Measurements from ENCODE around the gene FRA10AC1. TPM values are rescaled to one million over a fixed set of nuclear protein-coding genes. Genes with fewer than 3 reads are reported as not detected.
"Not testable (repeated sequence)": the region's sequence is repeated elsewhere in the genome, so short reads cannot be mapped to it uniquely, and the experiment has no call there.

FRA10AC1 gene
- total RNA-seq, 2 donors from 2014 or later = 15.5 to 19.8 TPM

- Mint-ChIP-seq H3K9me3 (no peaks in the 10 kb centered on the region), H3K27me3 (peaks cover 21% of the 10 kb centered on the region), H3K27ac (no peak overlapping the region), H3K36me3 (ENCODE audit: low read depth) (no peaks in the 10 kb centered on the region), H3K4me1 (peaks cover 6% of the 10 kb centered on the region), H3K4me3 (no peak overlapping the region)
- ATAC-seq (replicated peaks) = no peak
Observed at GRCh38 chr10:93716766-93717165, 14.4 kb upstream of the FRA10AC1 start.

- Mint-ChIP-seq H3K27me3 (peaks cover 16% of the 10 kb centered on the region), H3K4me1 (no peaks in the 10 kb centered on the region), H3K9me3 (no peaks in the 10 kb centered on the region), H3K36me3 (ENCODE audit: low read depth) (no peaks in the 10 kb centered on the region), H3K27ac (no peak overlapping the region), H3K4me3 (no peak overlapping the region)
- no peak for ATAC-seq (replicated peaks)
Observed at GRCh38 chr10:93715345-93715744, 13.0 kb upstream of the FRA10AC1 start.

GRCh38 chr10:93712593-93712992, 10.2 kb upstream of the FRA10AC1 start:
- no peaks in the 10 kb centered on the region for H3K4me1 Mint-ChIP-seq
- H3K27me3 Mint-ChIP-seq = peaks cover 5% of the 10 kb centered on the region
- H3K36me3 Mint-ChIP-seq (ENCODE audit: low read depth) = no peaks in the 10 kb centered on the region
- H3K4me3 Mint-ChIP-seq = no peak overlapping the region
- no peak overlapping the region for H3K27ac Mint-ChIP-seq
- no peak for ATAC-seq (replicated peaks)
- no peaks in the 10 kb centered on the region for H3K9me3 Mint-ChIP-seq

GRCh38 chr10:93711891-93712290, 9.5 kb upstream of the FRA10AC1 start:
- Mint-ChIP-seq H3K27me3 (peaks cover 3% of the 10 kb centered on the region), H3K9me3 (no peaks in the 10 kb centered on the region)
- ATAC-seq (replicated peaks) = no peak

GRCh38 chr10:93710333-93710909, 8.0 kb upstream of the FRA10AC1 start:
- no peak for ATAC-seq (replicated peaks)

More at GRCh38 chr10:93711891-93712290, 9.5 kb upstream of the FRA10AC1 start:
- H3K4me3 Mint-ChIP-seq = no peak overlapping the region
- H3K4me1 Mint-ChIP-seq = peaks cover 7% of the 10 kb centered on the region
- H3K36me3 Mint-ChIP-seq (ENCODE audit: low read depth) = no peaks in the 10 kb centered on the region
- H3K27ac Mint-ChIP-seq = no peak overlapping the region

GRCh38 chr10:93707623-93708022, 5.2 kb upstream of the FRA10AC1 start:
- no peak overlapping the region for H3K27ac Mint-ChIP-seq
- H3K36me3 Mint-ChIP-seq (ENCODE audit: low read depth) = no peaks in the 10 kb centered on the region
- no peak overlapping the region for H3K4me3 Mint-ChIP-seq
- H3K4me1 Mint-ChIP-seq = peaks cover 11% of the 10 kb centered on the region
- no peak for ATAC-seq (replicated peaks)
- H3K27me3 Mint-ChIP-seq = peaks cover 3% of the 10 kb centered on the region
- no peaks in the 10 kb centered on the region for H3K9me3 Mint-ChIP-seq

More at GRCh38 chr10:93710333-93710909, 8.0 kb upstream of the FRA10AC1 start:
- H3K4me3 Mint-ChIP-seq = no peak overlapping the region
- peaks cover 3% of the 10 kb centered on the region for H3K27me3 Mint-ChIP-seq
- no peaks in the 10 kb centered on the region for H3K36me3 Mint-ChIP-seq (ENCODE audit: low read depth)
- no peaks in the 10 kb centered on the region for H3K9me3 Mint-ChIP-seq
- H3K4me1 Mint-ChIP-seq = peaks cover 7% of the 10 kb centered on the region
- no peak overlapping the region for H3K27ac Mint-ChIP-seq

- Mint-ChIP-seq H3K4me3 (no peak overlapping the region), H3K27me3 (peaks cover 3% of the 10 kb centered on the region), H3K36me3 (ENCODE audit: low read depth) (peaks cover 9% of the 10 kb centered on the region), H3K4me1 (peaks cover 11% of the 10 kb centered on the region), H3K27ac (no peak overlapping the region), H3K9me3 (no peaks in the 10 kb centered on the region)
- no peak for ATAC-seq (replicated peaks)
Observed at GRCh38 chr10:93704451-93704850, 2.1 kb upstream of the FRA10AC1 start.

- Mint-ChIP-seq H3K27me3 (no peaks in the 10 kb centered on the region), H3K4me1 (peaks cover 11% of the 10 kb centered on the region), H3K36me3 (ENCODE audit: low read depth) (peaks cover 15% of the 10 kb centered on the region), H3K9me3 (no peaks in the 10 kb centered on the region), H3K4me3 (no peak overlapping the region), H3K27ac (no peak overlapping the region)
- no peak for ATAC-seq (replicated peaks)
Observed at GRCh38 chr10:93703841-93704240, 1.4 kb upstream of the FRA10AC1 start.

- Mint-ChIP-seq H3K4me3 (no peak overlapping the region), H3K9me3 (no peaks in the 10 kb centered on the region), H3K4me1 (peaks cover 11% of the 10 kb centered on the region), H3K27ac (no peak overlapping the region), H3K36me3 (ENCODE audit: low read depth) (peaks cover 22% of the 10 kb centered on the region), H3K27me3 (no peaks in the 10 kb centered on the region)
- ATAC-seq (replicated peaks) = no peak
Observed at GRCh38 chr10:93703066-93703465, 674 bp upstream of the FRA10AC1 start.

- Mint-ChIP-seq H3K36me3 (ENCODE audit: low read depth) (peaks cover 35% of the 10 kb centered on the region), H3K4me3 (no peak overlapping the region), H3K27me3 (no peaks in the 10 kb centered on the region), H3K9me3 (no peaks in the 10 kb centered on the region), H3K4me1 (peaks cover 11% of the 10 kb centered on the region), H3K27ac (no peak overlapping the region)
- ATAC-seq (replicated peaks) = peak; percentile 34
Observed at GRCh38 chr10:93701866-93702209, 554 bp downstream of the FRA10AC1 start.

GRCh38 chr10:93697207-93697606, 5.2 kb downstream of the FRA10AC1 start:
- ATAC-seq (replicated peaks) = no peak
- H3K27me3 Mint-ChIP-seq = no peaks in the 10 kb centered on the region

GRCh38 chr10:93696582-93696981, 5.8 kb downstream of the FRA10AC1 start:
- H3K4me3 Mint-ChIP-seq; ATAC-seq (replicated peaks); H3K27ac Mint-ChIP-seq; H3K27me3 Mint-ChIP-seq; H3K9me3 Mint-ChIP-seq: not testable (repeated sequence)
- Mint-ChIP-seq H3K4me1 (peaks cover 13% of the 10 kb centered on the region), H3K36me3 (ENCODE audit: low read depth) (peaks cover 85% of the 10 kb centered on the region)

More at GRCh38 chr10:93697207-93697606, 5.2 kb downstream of the FRA10AC1 start:
- Mint-ChIP-seq H3K9me3 (no peaks in the 10 kb centered on the region), H3K4me1 (peaks cover 13% of the 10 kb centered on the region), H3K36me3 (ENCODE audit: low read depth) (peaks cover 78% of the 10 kb centered on the region), H3K4me3 (no peak overlapping the region), H3K27ac (peak overlapping the region; percentile 47)

GRCh38 chr10:93695740-93696139, 6.7 kb downstream of the FRA10AC1 start:
- Mint-ChIP-seq H3K4me1 (peaks cover 13% of the 10 kb centered on the region), H3K4me3 (no peak overlapping the region), H3K27ac (no peak overlapping the region), H3K36me3 (ENCODE audit: low read depth) (peaks cover 93% of the 10 kb centered on the region), H3K9me3 (no peaks in the 10 kb centered on the region), H3K27me3 (no peaks in the 10 kb centered on the region)
- ATAC-seq (replicated peaks) = no peak

GRCh38 chr10:93687737-93688136, 14.7 kb downstream of the FRA10AC1 start:
- H3K27me3 Mint-ChIP-seq = no peaks in the 10 kb centered on the region
- H3K36me3 Mint-ChIP-seq (ENCODE audit: low read depth) = peaks cover 73% of the 10 kb centered on the region
- H3K4me3 Mint-ChIP-seq = no peak overlapping the region
- H3K9me3 Mint-ChIP-seq = no peaks in the 10 kb centered on the region
- H3K4me1 Mint-ChIP-seq = no peaks in the 10 kb centered on the region
- ATAC-seq (replicated peaks) = no peak
- no peak overlapping the region for H3K27ac Mint-ChIP-seq

- ATAC-seq (replicated peaks) = no peak
Observed at GRCh38 chr10:93680412-93681047, 21.9 kb downstream of the FRA10AC1 start.

More at GRCh38 chr10:93680412-93681047, 21.9 kb downstream of the FRA10AC1 start:
- H3K4me1 Mint-ChIP-seq = no peaks in the 10 kb centered on the region
- H3K27me3 Mint-ChIP-seq = no peaks in the 10 kb centered on the region
- H3K4me3 Mint-ChIP-seq = no peak overlapping the region
- no peak overlapping the region for H3K27ac Mint-ChIP-seq
- no peaks in the 10 kb centered on the region for H3K9me3 Mint-ChIP-seq
- peaks cover 21% of the 10 kb centered on the region for H3K36me3 Mint-ChIP-seq (ENCODE audit: low read depth)

All from activated T-helper 17 cell treated with anti-CD3 and anti-CD28 coated beads, Interleukin-2, amount 50 U/mL, for 72 hours (primary cell).